Smooth muscle cell (in vitro differentiated cells): ENCODE results near the gene YIPF5. TPM values are rescaled to one million over a fixed set of nuclear protein-coding genes. Genes with fewer than 3 reads are reported as not detected.

Source experiments
- DNase-seq: peaks from one replicate; lab custom pipeline; 2025; ENCODE audit not compliant: unreplicated experiment; lab: John Stamatoyannopoulos, UW
- H2AFZ ChIP-seq: fragments of 200-600 bp; sonication (generic); 2 replicates; pipeline ENCODE4 v1.6.0; 2016; ENCODE audit warnings: antibody characterized with exemption, low read depth, mild to moderate bottlenecking
- H3F3A ChIP-seq: fragments of 200-600 bp; sonication (generic); 2 replicates; pipeline ENCODE4 v1.6.0; 2017; ENCODE audit warnings: antibody characterized with exemption, low read depth
- H3K27ac ChIP-seq: fragments of 200-600 bp; sonication (generic); 2 replicates; pipeline ENCODE4 v1.5.1; 2016; ENCODE audit warnings: low read depth, mild to moderate bottlenecking
- H3K27me3 ChIP-seq: fragments of 200-600 bp; sonication (generic); 2 replicates; pipeline ENCODE4 v1.6.1; 2016; ENCODE audit warnings: low read depth, mild to moderate bottlenecking
- H3K36me3 ChIP-seq: fragments of 200-600 bp; sonication (generic); 2 replicates; pipeline ENCODE4 v1.5.1; 2016; ENCODE audit warnings: low read depth
- H3K4me1 ChIP-seq: fragments of 200-600 bp; sonication (generic); 2 replicates; pipeline ENCODE4 v1.5.1; 2016; ENCODE audit warnings: low read depth
- H3K4me2 ChIP-seq: fragments of 200-600 bp; sonication (generic); 2 replicates; pipeline ENCODE4 v1.6.0; 2016; ENCODE audit warnings: mild to moderate bottlenecking
- H3K4me3 ChIP-seq: fragments of 200-600 bp; sonication (generic); 2 replicates; pipeline ENCODE4 v1.5.1; 2016; ENCODE audit warnings: mild to moderate bottlenecking
- H3K79me2 ChIP-seq: fragments of 200-600 bp; sonication (generic); 2 replicates; pipeline ENCODE4 v1.6.0; 2016; ENCODE audit warnings: low read depth, mild to moderate bottlenecking
- H3K9ac ChIP-seq: fragments of 200-600 bp; sonication (generic); 2 replicates; pipeline ENCODE4 v1.6.0; 2016; ENCODE audit warnings: low read depth
- H3K9me3 ChIP-seq: fragments of 200-600 bp; sonication (generic); replicated peaks from 2 replicates; pipeline ENCODE4 v1.5.1; 2016; ENCODE audit warnings: low read depth
- H4K20me1 ChIP-seq: fragments of 200-600 bp; sonication (generic); 2 replicates; pipeline ENCODE4 v1.6.0; 2016; ENCODE audit warnings: low read depth
- CTCF ChIP-seq: fragments of 200-600 bp; sonication (generic); IDR thresholded peaks from 2 replicates; pipeline ENCODE4 v1.5.1; 2017; ENCODE audit warnings: borderline replicate concordance, mild to moderate bottlenecking, antibody characterized with exemption; ENCODE audit not compliant: insufficient read depth, poor library complexity, severe bottlenecking
- WGBS: methylation state at CpG from one replicate; pipeline ENCODE4 v1.1.7; 2016; ENCODE audit warnings: low lambda C conversion rate; 5-methylcytosine and 5-hydroxymethylcytosine counted together
- polyA plus RNA-seq: library from polyadenylated mRNA; unstranded; fragments of >200 nt; fragmentation: Nextera tagmentation; extraction: Ambion mirVana; gene quantifications from 2 replicates; pipeline ENCODE4 v1.2.1, GENCODE V29; 2016
- total RNA-seq: library from RNA; depleted of rRNA; stranded (reverse); fragments of >200 nt; gene quantifications from 2 replicates; pipeline ENCODE4 v1.2.3, GENCODE V29; 2014

The YIPF5 gene
- total and polyA plus RNA-seq, 2 experiments from 2014 or later, result 192 to 215 TPM

GRCh38 chr5:144133050-144133633 lies 37.3 kb downstream of the YIPF5 start:
- no peaks in the 10 kb centered on the region for H3K79me2 ChIP-seq
- no peak overlapping the region for H3K4me2 ChIP-seq
- no peaks in the 10 kb centered on the region for H3K36me3 ChIP-seq
- H2AFZ ChIP-seq, result no peak overlapping the region
- H3K27ac ChIP-seq, result no peak overlapping the region
- no peaks in the 10 kb centered on the region for H4K20me1 ChIP-seq
- no peak overlapping the region for H3K4me3 ChIP-seq
- WGBS, result 94% methylated on average over 4 of the region's 4 CpGs
- no peak for TF ChIP-seq CTCF
- no peaks in the 10 kb centered on the region for H3F3A ChIP-seq
- no peak overlapping the region for H3K9ac ChIP-seq
- H3K4me1 ChIP-seq, result no peaks in the 10 kb centered on the region
- no peak for DNase-seq
- no peaks in the 10 kb centered on the region for H3K27me3 ChIP-seq
- no peaks in the 10 kb centered on the region for H3K9me3 ChIP-seq

DNA sequence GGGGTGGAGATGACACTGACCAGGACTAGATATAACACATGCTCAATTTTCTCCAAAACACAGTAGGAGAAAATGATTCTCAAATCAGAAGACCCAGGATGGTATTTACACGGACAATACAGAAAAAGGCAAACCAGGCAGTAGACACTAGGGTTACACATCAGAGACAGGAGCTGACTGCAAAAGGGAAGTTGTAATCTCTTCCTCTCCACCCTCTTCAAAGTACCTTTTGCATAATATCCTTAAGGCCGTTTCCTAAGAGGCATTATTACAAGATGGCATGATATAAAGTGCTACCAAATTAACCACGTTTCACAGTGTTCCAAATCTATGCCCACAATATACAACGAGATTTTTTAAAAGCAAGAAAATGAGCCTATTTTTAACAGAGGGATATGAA lies 39.2 kb downstream of the YIPF5 start:
- Histone ChIP-seq H3K4me1 (no peaks in the 10 kb centered on the region), H3K9ac (no peak overlapping the region), H3K79me2 (no peaks in the 10 kb centered on the region), H3K27ac (no peak overlapping the region), H3F3A (no peaks in the 10 kb centered on the region), H2AFZ (no peak overlapping the region), H3K36me3 (no peaks in the 10 kb centered on the region), H3K4me3 (no peak overlapping the region), H4K20me1 (no peaks in the 10 kb centered on the region), H3K4me2 (no peak overlapping the region), H3K9me3 (no peaks in the 10 kb centered on the region), H3K27me3 (no peaks in the 10 kb centered on the region)
- TF ChIP-seq CTCF, result no peak
- 93% methylated on average over 4 of the region's 4 CpGs for WGBS
- no peak for DNase-seq

- no peak overlapping the region for H3K27ac ChIP-seq
- H3K4me1 ChIP-seq, result peaks cover 6% of the 10 kb centered on the region
- no peaks in the 10 kb centered on the region for H4K20me1 ChIP-seq
- no peaks in the 10 kb centered on the region for H3F3A ChIP-seq
- H3K36me3 ChIP-seq, result no peaks in the 10 kb centered on the region
- no peaks in the 10 kb centered on the region for H3K79me2 ChIP-seq
- no peak overlapping the region for H3K4me2 ChIP-seq
- no peak overlapping the region for H3K9ac ChIP-seq
- WGBS, result 87% methylated on average over 4 of the region's 4 CpGs
- no peaks in the 10 kb centered on the region for H3K27me3 ChIP-seq
- no peak for TF ChIP-seq CTCF
- no peak overlapping the region for H3K4me3 ChIP-seq
- DNase-seq, result no peak
- H2AFZ ChIP-seq, result no peak overlapping the region
- H3K9me3 ChIP-seq, result no peaks in the 10 kb centered on the region
Observed at GRCh38 chr5:144130306-144130705, 40.2 kb downstream of the YIPF5 start.

- Histone ChIP-seq H3K36me3 (no peaks in the 10 kb centered on the region), H3K4me2 (no peak overlapping the region), H3K4me1 (peaks cover 10% of the 10 kb centered on the region), H3K27me3 (no peaks in the 10 kb centered on the region), H3K27ac (no peak overlapping the region), H3K9me3 (no peaks in the 10 kb centered on the region), H4K20me1 (no peaks in the 10 kb centered on the region), H3K79me2 (no peaks in the 10 kb centered on the region), H3K4me3 (no peak overlapping the region), H2AFZ (no peak overlapping the region), H3F3A (no peaks in the 10 kb centered on the region), H3K9ac (no peak overlapping the region)
- TF ChIP-seq CTCF, result no peak
- 72% methylated on average over 4 of the region's 4 CpGs for WGBS
- no peak for DNase-seq
Observed at GRCh38 chr5:144128844-144129243, 41.6 kb downstream of the YIPF5 start.
